ENCODE measurements around the gene PPP1R13B.
"Not testable (repeated sequence)": the region's sequence is repeated elsewhere in the genome, so short reads cannot be mapped to it uniquely, and the experiment has no call there.

PPP1R13B gene

GRCh38 chr14:103776319-103776718 lies 71.1 kb downstream of the PPP1R13B start:
- not testable (repeated sequence) for DNase-seq

DNA sequence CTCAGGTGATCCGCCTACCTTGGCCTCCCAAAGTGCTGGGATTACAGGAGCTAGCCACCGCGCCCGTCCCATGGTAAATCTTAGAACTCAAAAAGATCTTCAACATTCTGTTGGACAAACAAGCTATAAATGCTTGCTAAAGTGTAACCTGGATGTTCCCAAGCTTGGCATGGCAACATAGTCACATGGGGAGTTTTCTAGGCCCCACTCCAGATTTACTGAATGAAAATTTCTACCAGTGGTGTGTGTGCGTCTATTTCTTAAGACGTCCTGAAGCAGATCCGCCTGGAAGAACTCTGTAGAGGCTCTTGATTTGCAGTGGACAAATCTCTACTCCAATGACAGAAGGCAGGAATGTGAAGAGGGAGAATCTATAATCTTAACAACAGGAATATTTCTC lies 71.9 kb downstream of the PPP1R13B start:
- DNase-seq: no peak

- no peak for DNase-seq
Measured at GRCh38 chr14:103773521-103773920, 73.9 kb downstream of the PPP1R13B start.

GRCh38 chr14:103772078-103772712 lies 75.2 kb downstream of the PPP1R13B start:
- no peak for DNase-seq

DNA sequence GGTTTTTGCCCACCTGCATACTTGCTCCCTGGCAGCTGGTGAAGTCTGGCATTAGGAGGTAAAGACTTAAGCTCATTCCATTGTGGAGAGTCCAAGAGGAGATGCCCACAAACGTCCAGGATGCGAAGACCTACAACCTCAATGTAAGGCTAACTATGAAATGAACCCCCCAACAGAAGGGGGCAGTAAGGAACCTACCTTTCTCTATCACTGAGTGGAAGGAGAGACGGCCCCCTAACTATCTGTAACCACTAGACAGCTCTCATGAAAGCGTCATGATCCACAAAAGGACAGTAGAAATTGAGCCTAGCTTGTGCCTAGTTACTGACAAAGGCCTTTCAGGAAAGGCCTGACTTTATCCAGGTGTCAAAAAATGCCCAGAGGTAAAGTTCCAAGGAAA lies 76.5 kb downstream of the PPP1R13B start:
- no peak for DNase-seq

DNA sequence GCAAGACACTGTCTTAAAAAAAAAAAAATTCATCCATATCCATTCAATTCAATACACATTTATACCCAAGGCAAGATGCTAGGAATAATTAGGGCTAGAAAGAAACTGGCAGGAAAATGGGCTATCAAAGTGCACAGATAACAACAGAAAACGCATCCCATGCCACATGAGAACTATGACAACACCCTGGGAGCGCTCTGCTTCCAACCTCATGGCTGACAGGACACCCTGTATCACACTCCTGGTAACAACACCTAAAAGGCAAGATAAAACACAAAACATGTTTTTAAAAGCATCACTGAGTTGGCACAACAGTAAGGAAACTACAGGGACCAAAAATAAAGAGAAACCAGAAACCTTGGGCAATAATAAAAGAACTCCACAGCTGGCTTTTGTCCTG lies 76.9 kb downstream of the PPP1R13B start:
- DNase-seq: no peak

DNA sequence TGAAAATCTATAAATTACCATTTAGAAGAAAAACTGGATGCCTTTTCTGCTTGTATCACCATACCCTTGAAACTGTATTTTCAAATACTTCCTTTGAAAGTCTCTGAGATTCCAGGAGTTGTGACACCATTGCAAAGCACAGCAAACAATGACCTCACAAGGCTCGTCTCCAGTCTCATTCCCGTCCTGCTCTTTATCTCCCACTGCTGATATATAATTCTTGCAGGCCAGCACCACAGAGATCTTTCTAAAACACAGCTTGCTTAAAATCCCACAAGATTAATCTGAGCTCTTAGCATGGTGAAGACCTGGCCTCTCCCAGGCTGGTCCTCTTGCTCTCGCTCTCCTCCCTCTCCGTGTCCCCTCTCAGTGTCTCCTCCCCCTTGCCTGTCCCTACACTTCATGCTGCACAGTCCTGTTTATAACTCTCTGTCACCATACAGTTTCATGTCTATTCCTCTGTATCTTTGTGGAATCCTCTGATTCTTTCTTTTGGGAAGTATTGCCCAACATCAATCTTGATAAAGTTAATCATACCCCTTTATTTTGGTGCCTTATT lies 80.0 kb downstream of the PPP1R13B start:
- DNase-seq: no peak

- no peak for DNase-seq
Measured at GRCh38 chr14:103765526-103765925, 81.8 kb downstream of the PPP1R13B start.

DNA sequence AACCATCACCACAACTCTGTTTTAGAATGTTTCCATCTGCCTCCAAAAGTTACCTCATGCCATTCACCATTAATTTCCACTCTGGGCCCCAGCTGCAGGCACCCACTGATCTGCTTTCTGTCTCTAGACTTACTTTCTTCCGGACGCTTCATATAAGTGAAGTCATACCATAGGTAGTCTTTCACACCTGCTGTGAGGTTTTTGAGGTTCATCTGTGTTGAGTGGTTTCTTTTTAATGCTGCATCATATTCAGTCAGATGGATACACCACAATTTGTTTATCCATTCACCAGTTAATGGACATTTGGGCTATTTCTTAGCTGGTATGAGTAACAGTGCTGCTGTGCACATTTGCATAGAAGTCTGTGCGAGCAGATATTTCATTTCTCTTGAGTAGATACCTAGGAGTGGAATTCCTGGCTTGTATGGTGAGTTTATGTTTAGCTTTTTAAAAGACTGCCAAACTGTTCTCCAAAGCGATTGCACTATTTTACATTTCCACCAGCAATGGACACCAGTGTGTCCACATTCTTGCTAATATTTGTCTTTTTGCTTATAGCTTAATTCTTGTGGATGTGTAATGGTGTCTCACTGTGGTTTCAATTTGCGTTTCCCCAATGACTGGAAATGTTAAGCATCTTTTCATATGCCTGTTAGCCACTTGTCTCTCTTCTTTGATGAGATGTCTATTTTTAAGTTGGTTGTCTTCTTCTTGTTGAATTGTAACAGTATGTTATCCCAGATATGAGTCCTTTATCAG lies 83.5 kb downstream of the PPP1R13B start:
- no peak for DNase-seq

- DNase-seq: no peak
Measured at GRCh38 chr14:103762541-103762940, 84.8 kb downstream of the PPP1R13B start.

GRCh38 chr14:103762036-103762435 lies 85.3 kb downstream of the PPP1R13B start:
- no peak for DNase-seq

GRCh38 chr14:103758059-103758776 lies 89.2 kb downstream of the PPP1R13B start:
- DNase-seq: no peak

DNA sequence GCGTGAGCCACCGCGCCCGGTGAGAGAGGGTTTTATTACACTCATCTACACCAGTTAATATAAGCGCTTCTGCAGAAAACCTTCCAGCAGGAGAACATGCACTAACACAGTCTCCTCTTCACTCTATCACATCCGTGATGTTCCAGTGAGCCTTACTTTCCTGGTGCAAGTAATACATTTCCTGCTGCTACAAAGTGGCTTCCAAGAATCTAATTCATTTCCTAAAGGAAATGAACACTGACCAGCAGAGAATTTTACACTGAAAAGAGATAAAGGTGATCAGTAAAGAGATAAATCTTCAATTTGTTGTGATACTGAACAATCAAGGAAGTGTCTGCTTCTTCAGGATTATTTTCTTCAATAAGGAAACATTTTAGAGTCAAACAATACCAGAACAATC lies 92.3 kb downstream of the PPP1R13B start:
- no peak for DNase-seq

DNA sequence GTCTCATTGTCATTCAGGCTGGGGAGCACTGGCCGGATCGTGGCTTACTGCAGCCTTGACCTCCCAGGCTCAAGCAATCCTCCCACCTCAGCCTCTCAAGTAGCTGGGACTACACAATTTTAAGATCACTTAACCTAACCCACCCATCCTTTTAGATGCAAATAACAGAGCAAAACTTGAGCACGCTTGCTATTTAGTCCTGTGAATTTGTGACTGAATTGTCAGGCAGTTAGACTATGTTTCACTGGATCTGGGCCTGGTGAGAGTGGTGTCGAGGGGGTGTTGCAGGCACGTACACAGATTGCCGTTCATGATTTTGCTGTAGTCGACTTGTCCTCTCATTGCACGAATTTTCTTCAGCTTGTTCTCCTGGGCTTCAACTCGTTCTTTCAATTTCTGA lies 93.6 kb downstream of the PPP1R13B start:
- DNase-seq: no peak

DNA sequence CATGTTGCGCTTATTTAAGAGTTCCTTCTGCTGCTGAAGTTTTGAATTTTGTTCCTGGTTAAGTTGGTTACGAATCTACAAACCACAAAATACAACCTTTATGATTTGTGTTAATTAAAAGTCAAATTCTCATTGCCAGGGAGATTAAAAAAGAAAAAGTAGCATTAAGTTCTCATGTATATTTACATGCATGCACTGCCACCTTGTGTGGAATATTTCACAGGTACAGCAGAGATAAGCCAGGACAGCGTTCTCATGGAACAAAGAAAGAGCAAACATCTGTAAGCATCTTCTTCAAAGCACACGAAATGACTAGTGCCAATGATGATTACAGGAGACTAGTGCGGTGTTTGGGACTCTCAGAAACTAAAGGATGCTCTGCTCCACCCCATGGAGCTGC lies 97.5 kb downstream of the PPP1R13B start:
- no peak for DNase-seq

GRCh38 chr14:103749452-103749851 lies 97.9 kb downstream of the PPP1R13B start:
- no peak for DNase-seq

DNA sequence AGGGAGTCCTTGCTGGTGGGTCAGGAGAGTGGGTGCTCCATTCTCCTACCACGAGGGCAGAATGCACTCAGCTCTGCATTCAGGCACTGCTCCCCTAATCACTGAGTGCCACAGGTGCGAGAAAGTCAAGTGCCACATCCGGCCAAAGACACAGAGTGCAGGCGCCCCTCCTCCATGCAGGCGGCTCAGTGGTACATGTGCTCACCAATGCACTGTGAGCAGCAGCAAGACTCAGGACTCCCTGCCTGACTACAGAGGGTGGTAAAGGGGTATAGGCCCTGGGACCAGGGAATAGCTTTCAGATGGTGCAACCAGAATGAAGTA lies 98.9 kb downstream of the PPP1R13B start:
- peak; percentile 24 for DNase-seq

DNA sequence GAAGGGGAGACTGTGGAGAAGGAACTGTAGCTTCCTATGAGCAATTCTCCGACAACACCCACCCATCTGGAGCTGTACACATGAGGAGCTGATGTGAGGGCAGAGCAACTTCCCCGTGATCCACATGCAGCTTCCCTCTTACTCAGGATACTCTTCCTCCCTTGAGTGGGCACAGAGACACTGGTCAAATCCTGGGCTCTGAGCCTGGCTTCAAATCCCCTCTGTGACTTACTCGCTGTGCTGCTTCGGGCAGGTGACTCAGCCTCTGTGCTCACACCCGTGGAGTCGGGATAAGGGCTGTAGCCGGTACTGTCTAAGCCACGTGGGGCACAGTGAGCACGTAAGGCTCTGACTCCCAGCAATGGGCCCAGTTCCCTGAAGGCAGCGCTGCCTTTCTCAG lies 100.7 kb downstream of the PPP1R13B start:
- DNase-seq: no peak

- DNase-seq: no peak
Measured at GRCh38 chr14:103745424-103745823, 102.0 kb downstream of the PPP1R13B start.

DNA sequence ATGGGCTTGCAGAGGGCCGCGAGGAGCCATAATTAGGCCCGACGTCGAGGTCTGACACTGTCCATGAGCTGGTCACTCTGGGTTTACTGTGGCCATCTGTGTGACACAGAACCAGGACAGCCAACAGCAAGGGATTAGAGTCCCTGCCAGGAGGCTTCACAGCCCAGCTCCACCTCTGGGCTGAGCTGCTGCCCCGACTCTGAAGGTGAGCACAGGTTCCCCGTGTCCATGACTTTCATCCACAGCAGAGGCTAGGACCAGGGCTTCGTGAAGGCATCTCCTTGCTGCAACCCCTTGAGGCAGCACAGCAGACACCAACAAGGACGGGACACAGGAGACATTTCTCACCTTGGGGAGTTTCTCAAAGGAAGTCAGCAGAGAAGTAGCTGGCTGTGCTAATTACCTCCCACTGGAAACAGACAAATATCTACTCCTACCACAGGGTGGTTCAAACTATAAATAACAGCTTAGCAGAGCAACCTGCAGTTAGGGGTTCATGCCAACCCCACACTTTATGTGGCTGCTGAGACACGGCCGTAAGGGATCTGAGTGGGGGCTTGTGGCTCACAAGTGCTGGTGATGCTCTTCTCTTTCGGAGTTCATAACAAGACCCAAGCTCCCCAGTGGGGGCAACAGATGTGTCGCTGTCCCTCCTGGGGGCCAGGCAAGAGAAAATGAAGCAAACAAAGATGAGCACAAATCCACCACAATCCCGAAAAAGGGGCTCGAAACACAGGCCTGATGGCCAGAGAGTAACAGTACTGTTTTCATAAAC lies 102.6 kb downstream of the PPP1R13B start:
- DNase-seq: no peak

GRCh38 chr14:103743691-103744090 lies 103.7 kb downstream of the PPP1R13B start:
- no peak for DNase-seq

- no peak for DNase-seq
Measured at GRCh38 chr14:103742499-103743255, 104.7 kb downstream of the PPP1R13B start.

Measured in activated gamma-delta T cell (primary cell).